NCI-H1930 (cell line): ENCODE measurements around the gene NRXN3.

ENCODE experiments used
- DNase-seq, 2 experiments: peaks; one replicate each; lab custom pipeline; 2025; lab: John Stamatoyannopoulos, UW

NRXN3 gene

GRCh38 chr14:79281244-79282152, 1111.3 kb downstream of the NRXN3 start:
- DNase-seq = no peak

- no peak for DNase-seq
Observed at GRCh38 chr14:79284621-79285020, 1114.4 kb downstream of the NRXN3 start.

- no peak for DNase-seq
Observed at GRCh38 chr14:79285263-79285662, 1115.1 kb downstream of the NRXN3 start.

- no peak for DNase-seq
Observed at GRCh38 chr14:79287976-79288375, 1117.8 kb downstream of the NRXN3 start.

- DNase-seq = no peak
Observed at GRCh38 chr14:79293482-79294177, 1123.5 kb downstream of the NRXN3 start.

DNA sequence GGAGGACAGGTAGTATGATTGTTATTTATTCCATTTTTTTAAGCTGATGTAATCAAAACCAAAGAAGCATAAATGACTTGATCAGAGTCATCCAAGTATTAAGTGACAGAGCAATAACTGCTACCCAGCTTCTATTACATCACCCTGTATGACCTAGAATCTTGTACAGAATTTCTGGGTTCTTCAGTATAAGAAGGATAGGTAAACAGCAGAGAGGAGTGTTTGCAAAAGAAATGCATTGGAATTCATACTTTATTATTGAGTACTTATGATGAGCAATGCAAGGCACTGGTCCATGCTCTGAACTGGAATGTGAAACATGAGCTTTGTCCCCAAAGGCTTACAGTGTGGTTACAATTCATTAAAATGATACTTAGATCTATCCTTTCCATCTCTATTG, 1124.3 kb downstream of the NRXN3 start:
- DNase-seq = no peak

- no peak for DNase-seq
Observed at GRCh38 chr14:79295385-79295784, 1125.2 kb downstream of the NRXN3 start.

DNA sequence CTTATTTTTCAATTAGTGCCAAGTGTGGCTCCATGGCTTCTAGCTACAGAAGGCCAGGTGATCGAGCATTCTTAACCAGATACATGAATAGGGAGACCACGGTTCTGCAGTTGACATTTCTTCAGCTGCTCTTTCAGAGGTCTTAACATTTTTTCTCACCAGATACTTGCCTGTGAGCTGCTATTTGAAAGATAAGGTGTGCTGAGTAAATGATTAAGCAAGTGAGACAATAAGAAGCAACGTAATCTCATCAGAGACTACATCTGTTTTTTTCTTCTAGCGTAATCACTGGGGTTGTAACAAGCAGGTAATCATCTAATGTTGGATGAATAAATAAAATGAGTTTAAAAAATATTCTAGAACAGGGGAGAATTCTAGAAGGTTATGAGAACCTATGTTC, 1128.2 kb downstream of the NRXN3 start:
- no peak for DNase-seq

GRCh38 chr14:79299162-79299561, 1129.0 kb downstream of the NRXN3 start:
- no peak for DNase-seq

GRCh38 chr14:79304279-79304678, 1134.1 kb downstream of the NRXN3 start:
- no peak for DNase-seq

DNA sequence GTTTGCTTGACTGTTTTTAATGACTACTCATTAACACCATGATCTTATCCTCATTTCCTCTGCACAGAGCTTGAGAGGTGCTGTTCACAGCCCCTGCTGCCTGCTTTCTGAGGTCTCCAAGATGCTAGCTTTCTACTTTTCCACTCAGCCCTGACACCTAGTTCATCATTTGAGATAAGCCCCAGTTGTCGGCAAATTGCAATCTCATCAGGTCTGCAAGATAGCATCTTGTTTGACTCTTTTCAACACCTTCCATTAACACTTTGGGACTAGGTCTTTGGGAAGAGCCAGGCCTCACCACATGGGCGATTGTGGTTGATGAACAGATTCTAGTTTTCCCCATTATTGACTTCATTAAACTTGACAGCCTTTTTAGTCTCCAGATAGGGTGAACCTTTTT, 1136.4 kb downstream of the NRXN3 start:
- no peak for DNase-seq

GRCh38 chr14:79318371-79318770, 1148.2 kb downstream of the NRXN3 start:
- DNase-seq = no peak

DNA sequence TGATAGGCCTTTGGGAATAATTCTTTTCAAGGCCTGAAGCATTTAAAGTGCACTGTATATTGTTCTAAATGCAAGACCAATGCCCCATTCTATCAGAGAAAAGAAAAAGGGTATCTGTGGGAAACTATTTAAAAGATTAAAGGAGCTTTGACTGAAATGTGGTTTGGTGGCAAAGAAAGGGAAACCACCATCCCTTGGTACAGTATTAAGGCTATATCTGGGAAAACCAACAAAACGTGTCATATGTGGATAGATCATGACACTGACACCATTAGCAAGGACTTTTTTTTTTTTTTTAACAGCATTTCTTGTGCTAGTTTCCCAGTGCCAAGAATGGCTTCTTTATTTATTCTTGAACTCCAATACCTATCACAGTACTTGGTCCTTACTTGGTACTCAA, 1150.4 kb downstream of the NRXN3 start:
- DNase-seq = no peak

- DNase-seq = no peak
Observed at GRCh38 chr14:79321070-79321469, 1150.9 kb downstream of the NRXN3 start.

DNA sequence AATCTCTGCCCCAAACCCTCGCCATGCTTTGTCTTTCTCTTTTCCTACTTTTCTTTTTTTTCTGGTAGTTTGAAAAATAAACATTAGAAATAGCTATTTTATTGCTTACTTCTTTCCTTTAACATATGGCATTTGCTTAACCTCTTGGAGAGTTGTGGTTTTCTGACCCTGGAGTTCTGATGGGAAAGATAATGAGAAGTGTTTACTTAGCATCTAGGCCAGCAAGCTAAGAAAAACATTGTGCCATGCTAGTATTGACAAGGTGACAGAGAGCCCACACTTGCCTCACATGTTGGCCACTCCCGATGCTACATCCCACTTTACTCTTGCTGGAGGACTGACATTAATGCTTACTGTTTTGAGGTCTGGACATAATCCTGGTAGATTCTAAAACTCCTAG, 1154.9 kb downstream of the NRXN3 start:
- DNase-seq = no peak

DNA sequence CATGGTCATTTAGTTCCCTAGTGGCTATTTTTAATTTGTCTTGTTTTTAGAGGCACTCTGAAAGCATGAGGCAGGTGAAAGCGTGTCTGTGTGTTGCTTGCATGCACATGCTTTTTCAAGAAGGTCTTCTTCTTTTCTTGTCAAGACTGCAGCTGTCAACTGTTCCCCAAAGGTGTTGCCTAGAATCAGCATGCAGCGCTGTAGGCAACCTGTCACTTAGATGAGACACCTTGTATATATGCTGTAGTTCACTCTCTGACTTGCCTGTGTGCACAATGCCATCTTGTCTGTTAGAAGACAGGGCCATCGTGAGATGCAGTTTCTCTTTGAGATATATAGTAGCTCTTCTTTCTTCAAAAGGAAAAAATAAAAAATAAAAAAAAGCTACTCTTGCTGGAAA, 1155.4 kb downstream of the NRXN3 start:
- no peak for DNase-seq

DNA sequence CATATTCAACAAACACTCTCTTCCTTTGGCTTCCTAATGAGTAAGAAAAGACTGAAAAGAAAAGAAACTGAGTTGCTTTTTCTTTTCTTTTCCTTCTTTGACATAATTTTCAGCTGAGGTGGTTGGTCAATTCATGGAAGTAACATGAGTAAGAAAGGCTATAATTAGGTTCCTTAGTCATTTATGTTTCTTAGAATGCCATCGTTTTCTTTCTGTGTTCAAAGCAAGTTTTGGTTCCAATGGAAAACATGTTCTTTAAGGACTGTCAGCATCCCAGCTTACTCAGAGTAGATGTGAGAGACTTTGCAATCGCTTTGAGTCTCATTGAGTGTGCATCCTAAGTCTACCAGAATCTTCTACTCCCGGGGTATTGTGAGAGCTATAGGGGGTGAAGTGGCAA, 1158.7 kb downstream of the NRXN3 start:
- DNase-seq = no peak

- no peak for DNase-seq
Observed at GRCh38 chr14:79331830-79332229, 1161.7 kb downstream of the NRXN3 start.

DNA sequence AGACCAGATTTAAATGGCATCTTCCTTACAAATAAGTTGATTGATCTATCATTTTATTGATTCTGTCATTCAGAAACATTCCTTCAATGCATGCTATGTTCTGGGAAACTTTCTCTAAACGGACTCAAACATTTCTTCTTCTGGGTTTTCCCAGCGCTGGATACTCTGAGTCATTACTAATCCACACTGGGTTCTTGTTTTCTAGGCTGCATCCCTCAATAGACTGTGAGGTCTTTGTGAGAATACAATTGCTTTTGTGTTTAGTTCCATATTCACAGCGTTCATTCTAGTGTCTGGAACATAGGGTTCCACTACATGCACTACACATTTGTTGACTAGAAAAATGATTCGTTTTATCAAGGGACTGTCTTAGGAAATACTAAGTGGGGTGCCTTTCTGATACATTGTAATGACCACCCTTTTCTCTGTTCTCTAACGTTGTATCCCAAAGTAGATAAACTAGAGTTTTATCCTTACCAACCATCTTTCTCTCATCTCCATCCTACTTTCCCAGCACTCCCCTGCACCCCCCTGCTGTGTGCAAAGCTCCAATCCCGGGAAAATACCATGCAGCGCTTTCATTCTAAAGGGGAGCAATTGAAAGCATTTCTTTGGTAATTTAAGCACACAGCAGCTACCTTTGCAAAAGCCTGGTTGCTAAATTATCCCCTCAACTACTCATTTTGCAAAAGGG, 1162.5 kb downstream of the NRXN3 start:
- no peak for DNase-seq

DNA sequence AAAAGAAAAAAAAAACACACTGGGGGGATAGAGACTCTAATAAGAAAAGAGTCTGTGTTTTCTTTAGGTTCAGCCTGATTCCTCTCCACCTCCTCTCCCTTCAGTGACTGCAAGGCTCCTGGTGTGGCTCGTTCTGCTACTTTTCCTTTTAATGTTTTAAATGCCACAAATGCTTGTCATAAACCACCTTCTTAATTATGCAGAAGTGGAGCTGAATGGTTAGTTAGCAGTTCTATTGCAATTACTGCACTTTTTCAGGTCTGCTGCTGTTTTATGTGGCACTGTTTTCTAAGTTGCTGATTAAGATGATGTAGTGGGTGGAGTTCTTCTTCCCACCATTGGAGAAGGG, 1163.0 kb downstream of the NRXN3 start:
- no peak for DNase-seq

GRCh38 chr14:79334272-79334671, 1164.1 kb downstream of the NRXN3 start:
- no peak for DNase-seq

DNA sequence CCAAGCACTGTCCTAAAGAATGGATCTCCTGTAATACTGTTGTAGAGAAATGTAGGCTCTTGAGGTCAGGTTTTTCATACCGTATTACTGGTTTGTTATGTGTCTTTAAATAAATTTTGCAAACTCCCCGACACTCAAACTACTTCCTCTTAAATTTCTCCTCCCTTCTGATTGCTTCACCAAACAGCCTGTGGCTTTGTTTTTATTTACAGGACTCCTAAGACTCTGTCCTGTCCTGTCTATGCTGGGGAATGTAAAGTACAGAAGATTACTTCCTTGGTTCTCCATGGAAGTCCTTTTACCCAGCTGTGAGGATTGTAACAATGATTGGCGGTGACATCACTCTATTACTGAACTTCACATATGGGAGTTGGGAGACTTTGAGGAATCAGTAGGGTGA, 1167.6 kb downstream of the NRXN3 start:
- DNase-seq = no peak

GRCh38 chr14:79342942-79343341, 1172.8 kb downstream of the NRXN3 start:
- DNase-seq = no peak
